ENCODE data around the gene HINFP.

HINFP gene

GRCh38 chr11:119121008-119121810, at the start of gene HINFP:
HINFP (plus strand) TSS chr11:119121580; CDS start chr11:119126945, 5,365 bp downstream.
- DNase-seq (ENCODE audit: low spot score) = peak; percentile 100

GRCh38 chr11:119077839-119078238, 43.5 kb upstream of the HINFP start:
- DNase-seq (ENCODE audit: low spot score) = no peak

GRCh38 chr11:119078675-119079420, 42.5 kb upstream of the HINFP start:
- no peak for DNase-seq (ENCODE audit: low spot score)

GRCh38 chr11:119081682-119082260, 39.6 kb upstream of the HINFP start:
- DNase-seq (ENCODE audit: low spot score) = no peak

- peak; percentile 85 for DNase-seq (ENCODE audit: low spot score)
Measured at GRCh38 chr11:119084663-119085436, 36.5 kb upstream of the HINFP start, which contains the start of gene HMBS. HMBS (plus strand) TSS chr11:119084881; CDS start chr11:119085034, 153 bp downstream.

- DNase-seq (ENCODE audit: low spot score) = no peak
Measured at GRCh38 chr11:119085437-119085847, 35.9 kb upstream of the HINFP start.

GRCh38 chr11:119087123-119087522, 34.3 kb upstream of the HINFP start:
- DNase-seq (ENCODE audit: low spot score) = no peak

- no peak for DNase-seq (ENCODE audit: low spot score)
Measured at GRCh38 chr11:119087747-119088241, 33.6 kb upstream of the HINFP start.

- no peak for DNase-seq (ENCODE audit: low spot score)
Measured at GRCh38 chr11:119088406-119088805, 33.0 kb upstream of the HINFP start.

GRCh38 chr11:119089319-119089718, 32.1 kb upstream of the HINFP start:
- DNase-seq (ENCODE audit: low spot score) = no peak

- DNase-seq (ENCODE audit: low spot score) = no peak
Measured at GRCh38 chr11:119091178-119091577, 30.2 kb upstream of the HINFP start.

- no peak for DNase-seq (ENCODE audit: low spot score)
Measured at GRCh38 chr11:119091966-119092879, 29.2 kb upstream of the HINFP start.

GRCh38 chr11:119092880-119093842, 28.2 kb upstream of the HINFP start:
- DNase-seq (ENCODE audit: low spot score) = no peak

GRCh38 chr11:119093942-119094815, 27.2 kb upstream of the HINFP start:
- peak; percentile 30 for DNase-seq (ENCODE audit: low spot score)

- DNase-seq (ENCODE audit: low spot score) = peak; percentile 64
Measured at GRCh38 chr11:119094816-119095065, 26.6 kb upstream of the HINFP start.

- peak; percentile 100 for DNase-seq (ENCODE audit: low spot score)
Measured at GRCh38 chr11:119095066-119095880, 26.1 kb upstream of the HINFP start.

- DNase-seq (ENCODE audit: low spot score) = no peak
Measured at GRCh38 chr11:119099711-119100110, 21.7 kb upstream of the HINFP start.

Measured in CD4-positive, alpha-beta T cell treated with Interleukin-6 at 100 ng/mL for 8 hours (primary cell).